HepG2 (cell line): ENCODE data around the gene TAF12. TPM values are rescaled to one million over a fixed set of nuclear protein-coding genes. Genes with fewer than 3 reads are reported as not detected.
A peak's percentile ranks its signal among the peaks of the same experiment; 100 is the strongest.

Experiments used
- ARHGAP35 ChIP-seq: sonication (generic); formaldehyde crosslinking; IDR thresholded peaks from 2 replicates; pipeline ENCODE4 v1.9.0; 2022; ENCODE audit warnings: mild to moderate bottlenecking, inconsistent platforms, moderate library complexity, missing genetic modification reagents, borderline replicate concordance
- CREBL2 ChIP-seq: sonication (generic); formaldehyde crosslinking; IDR thresholded peaks from 2 replicates; pipeline ENCODE4 v1.8.1; 2023; ENCODE audit warnings: missing genetic modification reagents, mild to moderate bottlenecking, borderline replicate concordance
- ETV6 ChIP-seq: sonication (generic); formaldehyde crosslinking; conservative IDR thresholded peaks from 2 replicates; pipeline ENCODE4 v1.4.0; 2020; ENCODE audit warnings: missing genetic modification reagents
- FOXK1 ChIP-seq: sonication (generic); formaldehyde crosslinking; IDR thresholded peaks from 2 replicates; pipeline ENCODE4 v1.4.0; 2020; ENCODE audit warnings: low read depth, missing genetic modification reagents, borderline replicate concordance
- HCFC1 ChIP-seq: fragments of 150-350 bp; IDR thresholded peaks from 2 replicates; pipeline ENCODE4 v1.6.1; 2014; ENCODE audit warnings: low read depth, low read length
- HNRNPL ChIP-seq: fragments of 200-400 bp; formaldehyde crosslinking; IDR thresholded peaks from 2 replicates; pipeline ENCODE4 v1.6.1; 2017; ENCODE audit warnings: mild to moderate bottlenecking, low read depth, low read length
- HOXA5 ChIP-seq: sonication (generic); formaldehyde crosslinking; IDR thresholded peaks from 2 replicates; pipeline ENCODE4 v1.4.0; 2020; ENCODE audit warnings: missing genetic modification reagents
- NR2F6 ChIP-seq, 2 experiments: IDR thresholded peaks; 2 replicates each; pipeline ENCODE4 v1.6.1; 2016; ENCODE audit warnings: antibody characterized with exemption in 1 of 2, mild to moderate bottlenecking in 1 of 2
- POLR2AphosphoS5 ChIP-seq: IDR thresholded peaks from 2 replicates; pipeline ENCODE4 v1.6.1; 2012; ENCODE audit warnings: low read depth, low read length
- SAP130 ChIP-seq: IDR thresholded peaks from 2 replicates; pipeline ENCODE4 v1.6.1; 2016; ENCODE audit warnings: low read depth
- SMARCC2 ChIP-seq: fragments of 450-650 bp; IDR thresholded peaks from 2 replicates; pipeline ENCODE4 v1.6.1; 2017; ENCODE audit warnings: antibody characterized with exemption, mild to moderate bottlenecking
- ZBTB44 ChIP-seq: sonication (generic); formaldehyde crosslinking; IDR thresholded peaks from 2 replicates; pipeline ENCODE4 v1.4.0; 2020; ENCODE audit warnings: missing genetic modification reagents
- ZNF230 ChIP-seq: sonication (generic); formaldehyde crosslinking; IDR thresholded peaks from 2 replicates; pipeline ENCODE4 v1.4.0; 2020; ENCODE audit warnings: mild to moderate bottlenecking, missing genetic modification reagents
- ZNF563 ChIP-seq: sonication (generic); formaldehyde crosslinking; IDR thresholded peaks from 2 replicates; pipeline ENCODE4 v1.8.0; 2022; ENCODE audit warnings: mild to moderate bottlenecking, moderate library complexity, missing genetic modification reagents
- ZSCAN29 ChIP-seq: sonication (generic); formaldehyde crosslinking; conservative IDR thresholded peaks from 2 replicates; pipeline ENCODE4 v1.4.0; 2020; ENCODE audit warnings: mild to moderate bottlenecking, missing genetic modification reagents
- polyA plus RNA-seq, 8 experiments: library from polyadenylated mRNA; depleted of rRNA in 3 of 8; stranded (reverse) in 7 of 8; unstranded in 1 of 8; fragments of >200 nt; fragmentation: Illumina TruSeq in 4 of 8; extraction: Trizol in 4 of 8; gene quantifications; 2 replicates each; pipeline versions ENCODE4 v1.2.1 to v1.2.3, GENCODE V29; 2011 to 2016; ENCODE audit warnings: low read depth in 4 of 8, missing spikeins in 1 of 8, mixed read lengths in 1 of 8; ENCODE audit not compliant: insufficient read depth in 1 of 8
- total RNA-seq, 5 experiments: library from RNA; depleted of rRNA; stranded (reverse); fragments of >200 nt; fragmentation: Illumina TruSeq; extraction: Trizol; gene quantifications; 2 replicates each; pipeline ENCODE4 v1.2.3, GENCODE V29; 2016; ENCODE audit warnings: low read depth in 1 of 5
- TF ChIP-seq, protein P1 (sequence below): sonication (generic); formaldehyde crosslinking; IDR thresholded peaks from 2 replicates; pipeline ENCODE4 v1.4.0; 2020; ENCODE audit warnings: low read depth, mild to moderate bottlenecking, missing genetic modification reagents
- TF ChIP-seq, protein P2 (sequence below): sonication (generic); formaldehyde crosslinking; IDR thresholded peaks from 2 replicates; pipeline ENCODE4 v1.4.0; 2020; ENCODE audit warnings: missing genetic modification reagents
- TF ChIP-seq, protein P3 (sequence below): sonication (generic); formaldehyde crosslinking; IDR thresholded peaks from 2 replicates; pipeline ENCODE4 v1.4.0; 2020; ENCODE audit warnings: missing genetic modification reagents
- TF ChIP-seq, protein P4 (sequence below): sonication (generic); formaldehyde crosslinking; IDR thresholded peaks from 2 replicates; pipeline ENCODE4 v1.4.0; 2020; ENCODE audit warnings: missing genetic modification reagents
- TF ChIP-seq, protein P5 (sequence below): sonication (generic); formaldehyde crosslinking; IDR thresholded peaks from 2 replicates; pipeline ENCODE4 v1.8.1; 2023; ENCODE audit warnings: mild to moderate bottlenecking, missing genetic modification reagents, borderline replicate concordance

TAF12 gene
- total and polyA plus RNA-seq, 2 of the 13 experiments (the other 11 are each of a cell fraction or from before 2014, with no cell fraction given), result 16.3 to 17.1 TPM

DNA sequence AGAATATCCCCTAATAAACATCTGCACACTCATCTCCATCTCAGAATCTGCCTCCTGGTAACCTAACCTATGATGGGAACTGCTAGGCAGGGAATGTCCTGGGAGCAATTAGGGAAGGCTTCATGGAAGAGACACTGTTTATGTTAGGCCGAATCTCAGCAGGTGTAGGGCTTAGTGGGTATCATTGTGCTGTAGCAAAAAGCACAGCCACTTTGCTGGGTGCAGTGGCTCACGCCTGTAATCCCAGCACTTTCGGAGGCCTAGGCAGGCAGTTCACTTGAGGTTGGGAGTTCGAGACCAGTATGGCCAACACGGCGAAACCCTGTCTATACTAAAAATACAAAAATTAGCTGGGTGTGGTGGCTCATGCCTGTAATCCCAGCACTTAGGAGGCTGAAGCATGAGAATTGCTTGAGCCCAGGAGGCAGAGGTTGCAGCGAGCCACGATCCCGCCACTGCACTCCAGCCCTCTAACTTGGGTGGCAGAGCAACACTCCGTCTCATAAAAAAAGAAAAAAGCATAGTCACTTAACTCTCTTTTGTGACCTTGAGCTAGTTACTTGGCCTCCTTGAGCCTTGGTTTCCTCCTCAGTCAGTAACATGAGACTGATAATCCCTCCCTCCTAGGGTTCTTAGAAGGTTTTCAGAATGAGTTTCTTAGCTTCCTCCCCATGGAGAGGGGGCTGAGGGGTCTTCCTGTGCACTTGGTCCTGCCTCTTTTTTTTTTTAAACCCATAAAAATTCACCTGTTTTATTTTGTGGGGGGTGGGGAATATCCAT, 47.3 kb downstream of the TAF12 start (continued):
- no peak for TF ChIP-seq ZBTB44 (CRISPR knock-in tag)
- TF ChIP-seq, protein P1, sequence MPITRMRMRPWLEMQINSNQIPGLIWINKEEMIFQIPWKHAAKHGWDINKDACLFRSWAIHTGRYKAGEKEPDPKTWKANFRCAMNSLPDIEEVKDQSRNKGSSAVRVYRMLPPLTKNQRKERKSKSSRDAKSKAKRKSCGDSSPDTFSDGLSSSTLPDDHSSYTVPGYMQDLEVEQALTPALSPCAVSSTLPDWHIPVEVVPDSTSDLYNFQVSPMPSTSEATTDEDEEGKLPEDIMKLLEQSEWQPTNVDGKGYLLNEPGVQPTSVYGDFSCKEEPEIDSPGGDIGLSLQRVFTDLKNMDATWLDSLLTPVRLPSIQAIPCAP (CRISPR knock-in tag), result no peak
- TF ChIP-seq FOXK1 (CRISPR knock-in tag), result no peak
- TF ChIP-seq, protein P2, sequence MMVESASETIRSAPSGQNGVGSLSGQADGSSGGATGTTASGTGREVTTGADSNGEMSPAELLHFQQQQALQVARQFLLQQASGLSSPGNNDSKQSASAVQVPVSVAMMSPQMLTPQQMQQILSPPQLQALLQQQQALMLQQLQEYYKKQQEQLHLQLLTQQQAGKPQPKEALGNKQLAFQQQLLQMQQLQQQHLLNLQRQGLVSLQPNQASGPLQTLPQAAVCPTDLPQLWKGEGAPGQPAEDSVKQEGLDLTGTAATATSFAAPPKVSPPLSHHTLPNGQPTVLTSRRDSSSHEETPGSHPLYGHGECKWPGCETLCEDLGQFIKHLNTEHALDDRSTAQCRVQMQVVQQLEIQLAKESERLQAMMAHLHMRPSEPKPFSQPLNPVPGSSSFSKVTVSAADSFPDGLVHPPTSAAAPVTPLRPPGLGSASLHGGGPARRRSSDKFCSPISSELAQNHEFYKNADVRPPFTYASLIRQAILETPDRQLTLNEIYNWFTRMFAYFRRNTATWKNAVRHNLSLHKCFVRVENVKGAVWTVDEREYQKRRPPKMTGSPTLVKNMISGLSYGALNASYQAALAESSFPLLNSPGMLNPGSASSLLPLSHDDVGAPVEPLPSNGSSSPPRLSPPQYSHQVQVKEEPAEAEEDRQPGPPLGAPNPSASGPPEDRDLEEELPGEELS (CRISPR knock-in tag), result no peak
- no peak for TF ChIP-seq SMARCC2
- no peak for TF ChIP-seq ZNF230 (CRISPR knock-in tag)
- no peak for TF ChIP-seq ETV6 (CRISPR knock-in tag)
- TF ChIP-seq NR2F6 (IDR thresholded peaks at IDR 0.05), result no peak
- TF ChIP-seq NR2F6 (CRISPR knock-in tag; IDR thresholded peaks at IDR 0.05), result no peak; the same call in 1 of the 2 replicates
- TF ChIP-seq SAP130 (CRISPR knock-in tag), result peak; percentile 10; the same call in 1 of the 2 replicates
- TF ChIP-seq HOXA5 (CRISPR knock-in tag), result no peak
- TF ChIP-seq ZSCAN29, result no peak
- TF ChIP-seq, protein P3, sequence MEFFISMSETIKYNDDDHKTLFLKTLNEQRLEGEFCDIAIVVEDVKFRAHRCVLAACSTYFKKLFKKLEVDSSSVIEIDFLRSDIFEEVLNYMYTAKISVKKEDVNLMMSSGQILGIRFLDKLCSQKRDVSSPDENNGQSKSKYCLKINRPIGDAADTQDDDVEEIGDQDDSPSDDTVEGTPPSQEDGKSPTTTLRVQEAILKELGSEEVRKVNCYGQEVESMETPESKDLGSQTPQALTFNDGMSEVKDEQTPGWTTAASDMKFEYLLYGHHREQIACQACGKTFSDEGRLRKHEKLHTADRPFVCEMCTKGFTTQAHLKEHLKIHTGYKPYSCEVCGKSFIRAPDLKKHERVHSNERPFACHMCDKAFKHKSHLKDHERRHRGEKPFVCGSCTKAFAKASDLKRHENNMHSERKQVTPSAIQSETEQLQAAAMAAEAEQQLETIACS (CRISPR knock-in tag), result no peak
- TF ChIP-seq CREBL2 (CRISPR knock-in tag), result no peak
- TF ChIP-seq ZNF563 (CRISPR knock-in tag), result no peak
- peak; percentile 50 for TF ChIP-seq POLR2AphosphoS5
- TF ChIP-seq, protein P4, sequence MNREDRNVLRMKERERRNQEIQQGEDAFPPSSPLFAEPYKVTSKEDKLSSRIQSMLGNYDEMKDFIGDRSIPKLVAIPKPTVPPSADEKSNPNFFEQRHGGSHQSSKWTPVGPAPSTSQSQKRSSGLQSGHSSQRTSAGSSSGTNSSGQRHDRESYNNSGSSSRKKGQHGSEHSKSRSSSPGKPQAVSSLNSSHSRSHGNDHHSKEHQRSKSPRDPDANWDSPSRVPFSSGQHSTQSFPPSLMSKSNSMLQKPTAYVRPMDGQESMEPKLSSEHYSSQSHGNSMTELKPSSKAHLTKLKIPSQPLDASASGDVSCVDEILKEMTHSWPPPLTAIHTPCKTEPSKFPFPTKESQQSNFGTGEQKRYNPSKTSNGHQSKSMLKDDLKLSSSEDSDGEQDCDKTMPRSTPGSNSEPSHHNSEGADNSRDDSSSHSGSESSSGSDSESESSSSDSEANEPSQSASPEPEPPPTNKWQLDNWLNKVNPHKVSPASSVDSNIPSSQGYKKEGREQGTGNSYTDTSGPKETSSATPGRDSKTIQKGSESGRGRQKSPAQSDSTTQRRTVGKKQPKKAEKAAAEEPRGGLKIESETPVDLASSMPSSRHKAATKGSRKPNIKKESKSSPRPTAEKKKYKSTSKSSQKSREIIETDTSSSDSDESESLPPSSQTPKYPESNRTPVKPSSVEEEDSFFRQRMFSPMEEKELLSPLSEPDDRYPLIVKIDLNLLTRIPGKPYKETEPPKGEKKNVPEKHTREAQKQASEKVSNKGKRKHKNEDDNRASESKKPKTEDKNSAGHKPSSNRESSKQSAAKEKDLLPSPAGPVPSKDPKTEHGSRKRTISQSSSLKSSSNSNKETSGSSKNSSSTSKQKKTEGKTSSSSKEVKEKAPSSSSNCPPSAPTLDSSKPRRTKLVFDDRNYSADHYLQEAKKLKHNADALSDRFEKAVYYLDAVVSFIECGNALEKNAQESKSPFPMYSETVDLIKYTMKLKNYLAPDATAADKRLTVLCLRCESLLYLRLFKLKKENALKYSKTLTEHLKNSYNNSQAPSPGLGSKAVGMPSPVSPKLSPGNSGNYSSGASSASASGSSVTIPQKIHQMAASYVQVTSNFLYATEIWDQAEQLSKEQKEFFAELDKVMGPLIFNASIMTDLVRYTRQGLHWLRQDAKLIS (CRISPR knock-in tag), result no peak
- TF ChIP-seq, protein P5, sequence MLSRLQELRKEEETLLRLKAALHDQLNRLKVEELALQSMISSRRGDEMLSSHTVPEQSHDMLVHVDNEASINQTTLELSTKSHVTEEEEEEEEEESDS, result no peak
- no peak for TF ChIP-seq HCFC1
- TF ChIP-seq ARHGAP35 (CRISPR knock-in tag), result no peak
- TF ChIP-seq HNRNPL, result no peak
